ENCODE measurements around the gene DRP2.
"Not testable (repeated sequence)": the region's sequence is repeated elsewhere in the genome, so short reads cannot be mapped to it uniquely, and the experiment has no call there.

DRP2 gene

GRCh38 chrX:101276238-101276637, 56.7 kb downstream of the DRP2 start:
- TF ChIP-seq SPI1 (IDR thresholded peaks at IDR 0.05; ENCODE audit: borderline replicate concordance, low read depth) (no peak), REST (IDR thresholded peaks at IDR 0.05; ENCODE audit: insufficient replicate concordance, low read depth) (no peak), GABPA (IDR thresholded peaks at IDR 0.05; ENCODE audit: low read depth) (no peak), POLR2AphosphoS5 (IDR thresholded peaks at IDR 0.05; ENCODE audit: low read depth) (no peak)
- TF ChIP-seq, protein P1, sequence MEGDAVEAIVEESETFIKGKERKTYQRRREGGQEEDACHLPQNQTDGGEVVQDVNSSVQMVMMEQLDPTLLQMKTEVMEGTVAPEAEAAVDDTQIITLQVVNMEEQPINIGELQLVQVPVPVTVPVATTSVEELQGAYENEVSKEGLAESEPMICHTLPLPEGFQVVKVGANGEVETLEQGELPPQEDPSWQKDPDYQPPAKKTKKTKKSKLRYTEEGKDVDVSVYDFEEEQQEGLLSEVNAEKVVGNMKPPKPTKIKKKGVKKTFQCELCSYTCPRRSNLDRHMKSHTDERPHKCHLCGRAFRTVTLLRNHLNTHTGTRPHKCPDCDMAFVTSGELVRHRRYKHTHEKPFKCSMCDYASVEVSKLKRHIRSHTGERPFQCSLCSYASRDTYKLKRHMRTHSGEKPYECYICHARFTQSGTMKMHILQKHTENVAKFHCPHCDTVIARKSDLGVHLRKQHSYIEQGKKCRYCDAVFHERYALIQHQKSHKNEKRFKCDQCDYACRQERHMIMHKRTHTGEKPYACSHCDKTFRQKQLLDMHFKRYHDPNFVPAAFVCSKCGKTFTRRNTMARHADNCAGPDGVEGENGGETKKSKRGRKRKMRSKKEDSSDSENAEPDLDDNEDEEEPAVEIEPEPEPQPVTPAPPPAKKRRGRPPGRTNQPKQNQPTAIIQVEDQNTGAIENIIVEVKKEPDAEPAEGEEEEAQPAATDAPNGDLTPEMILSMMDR (IDR thresholded peaks at IDR 0.05; ENCODE audit: insufficient read depth, low read length) = no peak
- no peak overlapping the region for H3K27ac ChIP-seq (replicated peaks)
- DNase-seq (ENCODE audit: low read depth in 1 of 2, low spot score in 1 of 2) = no peak

GRCh38 chrX:101287402-101287801, 67.8 kb downstream of the DRP2 start:
- no peak overlapping the region for H3K4me3 ChIP-seq (replicated peaks; ENCODE audit: insufficient read depth, low read length)
- DNase-seq (ENCODE audit: low read depth in 1 of 2, low spot score in 1 of 2) = peak in 1 of 2 experiments; percentile 3
- no peak for TF ChIP-seq POLR2AphosphoS5 (IDR thresholded peaks at IDR 0.05; ENCODE audit: low read depth)
- TF ChIP-seq GABPA (IDR thresholded peaks at IDR 0.05; ENCODE audit: low read depth) = no peak
- no peak for TF ChIP-seq SPI1 (IDR thresholded peaks at IDR 0.05; ENCODE audit: borderline replicate concordance, low read depth)
- TF ChIP-seq, protein P1 (IDR thresholded peaks at IDR 0.05; ENCODE audit: insufficient read depth, low read length) = peak; percentile 44
- TF ChIP-seq REST (IDR thresholded peaks at IDR 0.05; ENCODE audit: insufficient replicate concordance, low read depth) = no peak

More at GRCh38 chrX:101276238-101276637, 56.7 kb downstream of the DRP2 start:
- H3K4me3 ChIP-seq (replicated peaks; ENCODE audit: insufficient read depth, low read length) = no peak overlapping the region
- H3K27me3 ChIP-seq (ENCODE audit: insufficient read depth, poor library complexity, severe bottlenecking) = no peaks in the 10 kb centered on the region

DNA sequence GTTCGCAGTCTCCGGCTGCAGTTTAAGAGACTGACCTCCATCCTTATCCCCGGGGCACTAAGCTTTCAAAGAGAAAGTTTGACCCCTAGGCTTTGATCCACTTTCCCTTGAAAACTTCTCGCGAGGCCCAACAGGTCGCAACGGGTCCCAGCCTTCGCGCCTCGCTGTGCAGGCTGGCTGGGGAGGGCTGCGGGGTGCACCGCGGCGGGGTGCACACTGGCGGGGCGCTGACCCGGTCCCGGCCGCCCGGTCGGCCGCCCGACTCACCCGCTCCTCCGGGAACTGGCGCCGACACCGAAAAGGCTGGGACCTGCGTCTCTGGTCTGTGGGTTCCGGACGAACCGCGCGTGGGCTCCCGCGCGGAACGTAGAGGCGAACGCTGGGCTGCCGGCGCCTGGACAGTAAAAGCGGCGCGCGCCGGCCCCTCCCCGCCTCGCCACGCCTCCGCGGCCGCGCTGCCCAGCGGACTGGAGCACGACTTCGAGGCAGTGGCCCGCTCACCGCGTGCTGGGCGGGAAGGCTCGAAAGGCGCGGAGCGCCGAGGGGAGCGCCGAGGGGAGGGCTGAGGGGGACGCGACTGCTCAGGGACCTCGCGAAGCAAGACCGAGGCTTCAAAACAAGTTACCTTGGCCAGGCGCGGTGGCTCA, 71.5 kb downstream of the DRP2 start, which contains the start of gene TAF7L:
Gene TAF7L, minus strand, starts transcription at position 378 of the 647 bp plus-strand sequence. CDS start 3,791 bp downstream, outside the sequence.
- H3K4me3 ChIP-seq (replicated peaks; ENCODE audit: insufficient read depth, low read length) = no peak within 1 kb of the TSS
- DNase-seq (ENCODE audit: low read depth in 1 of 2, low spot score in 1 of 2) = no peak
- H3K27ac ChIP-seq (replicated peaks) = no peak within 1 kb of the TSS
- TF ChIP-seq GABPA (IDR thresholded peaks at IDR 0.05; ENCODE audit: low read depth) (no peak), SPI1 (IDR thresholded peaks at IDR 0.05; ENCODE audit: borderline replicate concordance, low read depth) (no peak), POLR2AphosphoS5 (IDR thresholded peaks at IDR 0.05; ENCODE audit: low read depth) (no peak), REST (IDR thresholded peaks at IDR 0.05; ENCODE audit: insufficient replicate concordance, low read depth) (no peak)
- TF ChIP-seq, protein P1 (IDR thresholded peaks at IDR 0.05; ENCODE audit: insufficient read depth, low read length) = no peak
- H3K27me3 ChIP-seq (ENCODE audit: insufficient read depth, poor library complexity, severe bottlenecking) = no peaks in the 10 kb centered on the region

More at GRCh38 chrX:101287402-101287801, 67.8 kb downstream of the DRP2 start:
- Histone ChIP-seq H3K27me3 (ENCODE audit: insufficient read depth, poor library complexity, severe bottlenecking) (no peaks in the 10 kb centered on the region), H3K27ac (replicated peaks) (no peak overlapping the region)

GRCh38 chrX:101295603-101296002, 76.0 kb downstream of the DRP2 start:
- H3K27me3 ChIP-seq (ENCODE audit: insufficient read depth, poor library complexity, severe bottlenecking); H3K4me3 ChIP-seq (replicated peaks; ENCODE audit: insufficient read depth, low read length); DNase-seq (ENCODE audit: low read depth in 1 of 2, low spot score in 1 of 2); H3K27ac ChIP-seq (replicated peaks): not testable (repeated sequence)

All from HL-60 (cell line).